ENCODE data around the gene KDM4D.

The KDM4D gene

GRCh38 chr11:95033051-95033450 is 59.5 kb downstream of the KDM4D start:
- no peak for DNase-seq (ENCODE audit: low read depth, low spot score)

GRCh38 chr11:95035316-95035715 is 61.8 kb downstream of the KDM4D start:
- no peak for DNase-seq (ENCODE audit: low read depth, low spot score)

- DNase-seq (ENCODE audit: low read depth, low spot score), result peak; percentile 63
Observed at GRCh38 chr11:95037356-95038035, 64.0 kb downstream of the KDM4D start.

GRCh38 chr11:95042239-95042638 is 68.7 kb downstream of the KDM4D start:
- no peak for DNase-seq (ENCODE audit: low read depth, low spot score)

GRCh38 chr11:95042906-95043305 is 69.4 kb downstream of the KDM4D start:
- DNase-seq (ENCODE audit: low read depth, low spot score), result no peak

GRCh38 chr11:95044010-95044409 is 70.5 kb downstream of the KDM4D start:
- no peak for DNase-seq (ENCODE audit: low read depth, low spot score)

- DNase-seq (ENCODE audit: low read depth, low spot score), result no peak
Observed at GRCh38 chr11:95045812-95046211, 72.3 kb downstream of the KDM4D start.
